HG03432 (cell line): ENCODE measurements around the gene ANKHD1.

Source experiments
- ATAC-seq: cut with Tn5 transposase; IDR thresholded peaks from one replicate; pipeline ENCODE4 v1.9.1; 2021; ENCODE audit warnings: mild to moderate bottlenecking, moderate library complexity; ENCODE audit not compliant: unreplicated experiment

ANKHD1 gene

GRCh38 chr5:140401362-140402257 lies at the start of gene ANKHD1:
Gene ANKHD1, plus strand, starts transcription at chr5:140401833. Its CDS starts 135 bp downstream, at chr5:140401968.
- ATAC-seq, result peak; percentile 84

GRCh38 chr5:140355546-140355945 lies 46.1 kb upstream of the ANKHD1 start:
- no peak for ATAC-seq

- peak; percentile 30 for ATAC-seq
These were observed 44.5 kb upstream of the ANKHD1 start for GRCh38 chr5:140356853-140357725.

GRCh38 chr5:140357726-140358093 lies 43.9 kb upstream of the ANKHD1 start:
- ATAC-seq, result peak; percentile 96

GRCh38 chr5:140358738-140359310 lies 42.8 kb upstream of the ANKHD1 start:
- no peak for ATAC-seq

- ATAC-seq, result no peak
These were observed 41.5 kb upstream of the ANKHD1 start, which contains the start of gene SLC4A9 for GRCh38 chr5:140360101-140360500. Gene SLC4A9, plus strand, starts transcription at chr5:140360194. Its CDS starts 43 bp downstream, at chr5:140360237.

GRCh38 chr5:140360681-140361479 lies 40.8 kb upstream of the ANKHD1 start:
- ATAC-seq, result no peak

- ATAC-seq, result no peak
These were observed 39.7 kb upstream of the ANKHD1 start for GRCh38 chr5:140361901-140362300.

- no peak for ATAC-seq
These were observed 39.3 kb upstream of the ANKHD1 start for GRCh38 chr5:140362311-140362710.

GRCh38 chr5:140362875-140363630 lies 38.6 kb upstream of the ANKHD1 start:
- ATAC-seq, result peak; percentile 95

GRCh38 chr5:140363631-140364471 lies 37.8 kb upstream of the ANKHD1 start:
- ATAC-seq, result no peak

GRCh38 chr5:140364472-140364765 lies 37.2 kb upstream of the ANKHD1 start:
- ATAC-seq, result no peak

- ATAC-seq, result no peak
These were observed 36.4 kb upstream of the ANKHD1 start for GRCh38 chr5:140365282-140365681.

- ATAC-seq, result no peak
These were observed 35.7 kb upstream of the ANKHD1 start for GRCh38 chr5:140365941-140366340.

GRCh38 chr5:140366589-140367255 lies 34.9 kb upstream of the ANKHD1 start:
- no peak for ATAC-seq

GRCh38 chr5:140367256-140368013 lies 34.2 kb upstream of the ANKHD1 start:
- ATAC-seq, result no peak

GRCh38 chr5:140371356-140372151 lies 30.1 kb upstream of the ANKHD1 start:
- no peak for ATAC-seq
